OCI-LY7 (cell line): ENCODE data around the gene CBLL2.

Experiments used
- EZH2phosphoT487 ChIP-seq: fragments of 200-600 bp; sonication (generic); IDR thresholded peaks from 2 replicates; pipeline ENCODE4 v1.6.1; 2018; ENCODE audit warnings: low read depth, borderline replicate concordance, mild to moderate bottlenecking, mixed run types, antibody characterized with exemption, low read length, moderate library complexity, mixed read lengths
- TF ChIP-seq, protein P1 (sequence below): fragments of 200-600 bp; sonication (generic); conservative IDR thresholded peaks from 2 replicates; pipeline ENCODE4 v1.5.1; 2014; ENCODE audit warnings: mild to moderate bottlenecking, antibody characterized with exemption, low read length, moderate library complexity, mixed read lengths

GRCh38 chrX:22300130-22300529 lies 27.4 kb downstream of the CBLL2 start:
- TF ChIP-seq, protein P1, sequence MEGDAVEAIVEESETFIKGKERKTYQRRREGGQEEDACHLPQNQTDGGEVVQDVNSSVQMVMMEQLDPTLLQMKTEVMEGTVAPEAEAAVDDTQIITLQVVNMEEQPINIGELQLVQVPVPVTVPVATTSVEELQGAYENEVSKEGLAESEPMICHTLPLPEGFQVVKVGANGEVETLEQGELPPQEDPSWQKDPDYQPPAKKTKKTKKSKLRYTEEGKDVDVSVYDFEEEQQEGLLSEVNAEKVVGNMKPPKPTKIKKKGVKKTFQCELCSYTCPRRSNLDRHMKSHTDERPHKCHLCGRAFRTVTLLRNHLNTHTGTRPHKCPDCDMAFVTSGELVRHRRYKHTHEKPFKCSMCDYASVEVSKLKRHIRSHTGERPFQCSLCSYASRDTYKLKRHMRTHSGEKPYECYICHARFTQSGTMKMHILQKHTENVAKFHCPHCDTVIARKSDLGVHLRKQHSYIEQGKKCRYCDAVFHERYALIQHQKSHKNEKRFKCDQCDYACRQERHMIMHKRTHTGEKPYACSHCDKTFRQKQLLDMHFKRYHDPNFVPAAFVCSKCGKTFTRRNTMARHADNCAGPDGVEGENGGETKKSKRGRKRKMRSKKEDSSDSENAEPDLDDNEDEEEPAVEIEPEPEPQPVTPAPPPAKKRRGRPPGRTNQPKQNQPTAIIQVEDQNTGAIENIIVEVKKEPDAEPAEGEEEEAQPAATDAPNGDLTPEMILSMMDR: no peak
- no peak for TF ChIP-seq EZH2phosphoT487
